HepG2 (cell line): ENCODE results near the gene NOL4L. TPM values are rescaled to one million over a fixed set of nuclear protein-coding genes. Genes with fewer than 3 reads are reported as not detected.

Source experiments
- AGO2 ChIP-seq: fragments of 200-400 bp; formaldehyde crosslinking; optimal IDR thresholded peaks from 2 replicates; pipeline ENCODE3; 2017; ENCODE audit warnings: mild to moderate bottlenecking, low read depth, low read length, moderate library complexity
- EP300 ChIP-seq, 3 experiments: sonication (generic) in 1 of 3; formaldehyde crosslinking in 1 of 3; IDR thresholded peaks; 2 replicates each; pipeline versions ENCODE4 v1.5.1 to v1.6.1; 2011 to 2020; ENCODE audit warnings: low read depth in 2 of 3, low read length in 2 of 3, borderline replicate concordance in 1 of 3, improper control_type of control experiment in 1 of 3, mild to moderate bottlenecking in 1 of 3, missing genetic modification reagents in 1 of 3, moderate library complexity in 1 of 3
- FIP1L1 ChIP-seq: fragments of 200-400 bp; formaldehyde crosslinking; IDR thresholded peaks from 2 replicates; pipeline ENCODE4 v1.6.1; 2018; ENCODE audit warnings: low read depth, mild to moderate bottlenecking, low read length, moderate library complexity, borderline replicate concordance; ENCODE audit not compliant: insufficient read depth
- NFIC ChIP-seq: IDR thresholded peaks from 2 replicates; pipeline ENCODE4 v1.6.1; 2012; ENCODE audit warnings: mild to moderate bottlenecking, low read length, inconsistent platforms
- TAF15 ChIP-seq: fragments of 200-400 bp; formaldehyde crosslinking; IDR thresholded peaks from one replicate; pipeline ENCODE4 v1.6.1; 2018; ENCODE audit warnings: mild to moderate bottlenecking, low read depth, low read length; ENCODE audit not compliant: poor library complexity, severe bottlenecking
- TBX2 ChIP-seq: sonication (generic); formaldehyde crosslinking; IDR thresholded peaks from 2 replicates; pipeline ENCODE4 v1.5.0; 2020; ENCODE audit warnings: missing genetic modification reagents, mild to moderate bottlenecking, borderline replicate concordance
- TFDP2 ChIP-seq: sonication (generic); formaldehyde crosslinking; IDR thresholded peaks from 2 replicates; pipeline ENCODE4 v1.4.0; 2020; ENCODE audit warnings: missing genetic modification reagents
- THAP8 ChIP-seq: sonication (generic); formaldehyde crosslinking; IDR thresholded peaks from 2 replicates; pipeline ENCODE4 v1.5.1; 2020; ENCODE audit warnings: missing genetic modification reagents, mild to moderate bottlenecking, borderline replicate concordance
- TOE1 ChIP-seq: sonication (generic); formaldehyde crosslinking; IDR thresholded peaks from 2 replicates; pipeline ENCODE4 v1.4.0; 2020; ENCODE audit warnings: mild to moderate bottlenecking, missing genetic modification reagents
- U2AF1 ChIP-seq: fragments of 200-400 bp; formaldehyde crosslinking; optimal IDR thresholded peaks from 2 replicates; pipeline ENCODE3; 2017; ENCODE audit warnings: mild to moderate bottlenecking, low read depth, low read length
- ZBED4 ChIP-seq: sonication (generic); formaldehyde crosslinking; IDR thresholded peaks from 2 replicates; pipeline ENCODE4 v1.4.0; 2020; ENCODE audit warnings: missing genetic modification reagents, borderline replicate concordance
- ZC3H4 ChIP-seq: sonication (generic); formaldehyde crosslinking; IDR thresholded peaks from 2 replicates; pipeline ENCODE4 v1.4.0; 2020; ENCODE audit warnings: missing genetic modification reagents, borderline replicate concordance
- ZNF10 ChIP-seq: sonication (generic); formaldehyde crosslinking; IDR thresholded peaks from 2 replicates; pipeline ENCODE4 v1.4.0; 2020; ENCODE audit warnings: mild to moderate bottlenecking, low read depth, missing genetic modification reagents, borderline replicate concordance
- ZNF556 ChIP-seq: sonication (generic); formaldehyde crosslinking; IDR thresholded peaks from 2 replicates; pipeline ENCODE4 v1.4.0; 2020; ENCODE audit warnings: mild to moderate bottlenecking, missing genetic modification reagents, borderline replicate concordance
- ZNF562 ChIP-seq: sonication (generic); formaldehyde crosslinking; IDR thresholded peaks from 2 replicates; pipeline ENCODE4 v1.8.0; 2022; ENCODE audit warnings: missing genetic modification reagents, borderline replicate concordance
- ZNF639 ChIP-seq: conservative IDR thresholded peaks from 2 replicates; pipeline ENCODE4 v1.6.1; 2018; ENCODE audit warnings: missing genetic modification reagents
- ZNF776 ChIP-seq: sonication (generic); formaldehyde crosslinking; IDR thresholded peaks from 2 replicates; pipeline ENCODE4 v1.4.0; 2020; ENCODE audit warnings: mild to moderate bottlenecking, missing genetic modification reagents
- ZNF83 ChIP-seq: sonication (generic); formaldehyde crosslinking; IDR thresholded peaks from 2 replicates; pipeline ENCODE4 v1.4.0; 2020; ENCODE audit warnings: missing genetic modification reagents, mild to moderate bottlenecking, borderline replicate concordance
- polyA plus RNA-seq, 8 experiments: library from polyadenylated mRNA; depleted of rRNA in 3 of 8; stranded (reverse) in 7 of 8; unstranded in 1 of 8; fragments of >200 nt; fragmentation: Illumina TruSeq in 4 of 8; extraction: Trizol in 4 of 8; gene quantifications; 2 replicates each; pipeline versions ENCODE4 v1.2.1 to v1.2.3, GENCODE V29; 2011 to 2016; ENCODE audit warnings: low read depth in 4 of 8, missing spikeins in 1 of 8, mixed read lengths in 1 of 8; ENCODE audit not compliant: insufficient read depth in 1 of 8
- total RNA-seq, 5 experiments: library from RNA; depleted of rRNA; stranded (reverse); fragments of >200 nt; fragmentation: Illumina TruSeq; extraction: Trizol; gene quantifications; 2 replicates each; pipeline ENCODE4 v1.2.3, GENCODE V29; 2016; ENCODE audit warnings: low read depth in 1 of 5

The NOL4L gene
- total and polyA plus RNA-seq, 2 of the 13 experiments (the other 11 are each of a cell fraction or from before 2014, with no cell fraction given): 16.6 to 35.4 TPM

- TF ChIP-seq THAP8: no peak
- no peak for TF ChIP-seq U2AF1
- no peak for TF ChIP-seq ZNF10 (CRISPR knock-in tag)
- no peak for TF ChIP-seq EP300 (IDR thresholded peaks at IDR 0.05; ENCODE audit: low read depth in 2 of 2, low read length in 2 of 2)
- TF ChIP-seq EP300 (CRISPR knock-in tag; IDR thresholded peaks at IDR 0.05; ENCODE audit: borderline replicate concordance): no peak
- TF ChIP-seq AGO2: no peak
- no peak for TF ChIP-seq ZNF83 (CRISPR knock-in tag)
- TF ChIP-seq ZNF562 (CRISPR knock-in tag): no peak
- TF ChIP-seq FIP1L1: no peak
- no peak for TF ChIP-seq TBX2 (CRISPR knock-in tag)
- TF ChIP-seq ZBED4 (CRISPR knock-in tag): no peak
- no peak for TF ChIP-seq ZC3H4 (CRISPR knock-in tag)
- TF ChIP-seq TOE1 (CRISPR knock-in tag): no peak; the same call in 1 of the 2 replicates
- TF ChIP-seq NFIC: no peak
- TF ChIP-seq ZNF639 (CRISPR knock-in tag): no peak
- TF ChIP-seq TFDP2 (CRISPR knock-in tag): no peak
- no peak; the same call in 1 of the 2 replicates for TF ChIP-seq ZNF776
- no peak for TF ChIP-seq TAF15
- 0 out of 2 replicates have a peak, but pooled peaks have one; percentile 25 for TF ChIP-seq ZNF556 (CRISPR knock-in tag)
These were observed 120.6 kb downstream of the NOL4L start (continued) for GRCh38 chr20:32464401-32465091.
